GM12865 (cell line): Measurements from ENCODE around the gene PSG4.
"Not testable (repeated sequence)": the region's sequence is repeated elsewhere in the genome, so short reads cannot be mapped to it uniquely, and the experiment has no call there.

ENCODE experiments used
- DNase-seq: peaks from one replicate; pipeline ENCODE4 v3.0.0; 2010; ENCODE audit warnings: low read depth
- H3K4me3 ChIP-seq: 2 replicates; pipeline ENCODE4 v1.5.1; 2011; ENCODE audit warnings: mild to moderate bottlenecking, low read depth, low read length, control low read depth
- CTCF ChIP-seq: IDR thresholded peaks from 2 replicates; pipeline ENCODE4 v1.5.1; 2011; ENCODE audit warnings: low read length, control low read depth, low read depth, inconsistent platforms; ENCODE audit not compliant: insufficient read depth; ENCODE audit errors: missing control alignments

The PSG4 gene

DNA sequence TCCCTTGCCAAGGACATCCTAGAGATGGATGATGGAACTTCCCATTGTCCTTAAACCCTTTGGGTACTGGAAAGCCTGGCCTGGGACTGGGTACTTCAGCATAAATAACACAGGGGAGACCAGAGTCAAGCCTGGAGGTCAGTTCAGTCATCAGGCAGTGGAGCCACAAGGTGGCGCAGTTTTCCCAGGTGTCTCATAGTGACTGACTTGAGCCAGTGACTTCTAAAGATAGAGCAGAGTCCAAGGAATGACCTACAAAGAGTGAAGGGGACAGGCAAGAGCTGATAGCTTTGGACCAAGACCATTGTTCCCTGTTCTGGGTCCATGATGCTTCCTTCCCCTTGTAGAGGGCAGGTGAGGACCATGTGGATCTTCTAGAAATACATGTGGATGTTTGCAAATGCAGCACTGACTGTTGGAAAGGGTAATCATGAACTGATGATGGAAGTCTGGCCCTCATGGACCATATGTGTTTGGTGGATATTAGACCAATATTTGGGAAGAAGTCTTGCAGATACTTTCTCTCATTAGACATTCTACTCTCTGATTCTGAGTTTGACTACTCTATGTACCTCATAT is 25.8 kb downstream of the PSG4 start:
- H3K4me3 ChIP-seq, DNase-seq: not testable (repeated sequence)

GRCh38 chr19:43178577-43178976 is 26.9 kb downstream of the PSG4 start:
- H3K4me3 ChIP-seq, DNase-seq: not testable (repeated sequence)

DNA sequence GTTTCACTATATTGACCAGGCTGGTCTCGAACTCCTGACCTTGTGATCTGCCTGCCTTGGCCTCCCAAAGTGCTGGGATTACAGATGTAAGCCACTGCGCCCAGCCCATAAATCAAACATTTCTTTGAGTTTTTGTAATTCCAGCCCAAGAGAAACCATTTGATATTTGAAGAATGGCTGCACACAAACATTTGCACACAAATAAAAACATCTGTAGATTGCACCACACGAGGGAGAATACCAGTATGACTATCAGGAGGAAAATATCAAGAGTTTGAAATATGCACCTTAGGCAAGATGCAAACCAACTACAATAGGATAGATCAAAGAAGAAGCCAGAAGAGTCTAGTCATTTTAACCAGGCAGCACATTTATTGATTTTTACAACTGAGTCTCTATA is 39.5 kb downstream of the PSG4 start:
- not testable (repeated sequence) for H3K4me3 ChIP-seq, DNase-seq

DNA sequence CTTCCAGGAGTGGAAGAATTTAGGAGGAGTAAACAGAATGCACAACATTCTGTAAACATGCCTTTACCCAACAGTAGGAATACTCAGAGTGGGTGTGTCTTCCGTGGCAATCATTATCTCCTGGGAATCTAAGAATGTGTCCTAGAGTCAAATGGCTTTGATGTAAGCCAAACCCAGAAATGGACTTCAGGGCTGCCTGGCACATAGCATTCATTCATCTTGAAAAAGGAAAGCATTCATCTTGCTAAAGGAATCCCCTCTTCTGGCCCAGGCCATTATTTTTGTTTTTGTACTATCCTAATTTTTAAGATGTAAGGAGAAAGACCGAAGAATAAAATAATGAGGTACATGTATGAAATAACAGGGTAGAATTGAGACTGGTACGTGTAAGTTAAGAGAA is 42.3 kb downstream of the PSG4 start:
- DNase-seq, H3K4me3 ChIP-seq: not testable (repeated sequence)

GRCh38 chr19:43162261-43162660 is 43.2 kb downstream of the PSG4 start:
- DNase-seq = not testable (repeated sequence)

DNA sequence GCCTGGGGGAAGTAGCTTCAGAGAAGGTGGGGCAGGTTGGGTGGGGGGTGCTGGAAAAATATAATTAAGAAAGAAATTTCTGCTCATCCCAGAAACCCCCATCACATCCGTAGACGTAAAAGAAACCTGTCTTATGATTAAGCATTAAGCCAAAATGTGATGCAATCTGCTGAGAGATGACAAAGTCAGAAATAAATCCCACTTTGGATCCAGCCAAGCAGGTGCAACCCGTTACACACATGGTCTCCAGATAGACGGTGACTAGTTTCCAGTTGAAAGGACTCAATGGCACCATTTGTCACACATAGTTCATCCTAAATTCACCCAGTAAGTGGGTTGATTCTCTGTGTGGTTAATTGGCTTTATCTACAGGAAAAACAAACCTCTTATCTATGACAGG is 53.2 kb downstream of the PSG4 start:
- no peak for TF ChIP-seq CTCF
- no peak overlapping the region for H3K4me3 ChIP-seq
- DNase-seq = no peak

More at GRCh38 chr19:43162261-43162660, 43.2 kb downstream of the PSG4 start:
- not testable (repeated sequence) for H3K4me3 ChIP-seq

GRCh38 chr19:43149788-43150187 is 55.6 kb downstream of the PSG4 start:
- not testable (repeated sequence) for DNase-seq, H3K4me3 ChIP-seq

DNA sequence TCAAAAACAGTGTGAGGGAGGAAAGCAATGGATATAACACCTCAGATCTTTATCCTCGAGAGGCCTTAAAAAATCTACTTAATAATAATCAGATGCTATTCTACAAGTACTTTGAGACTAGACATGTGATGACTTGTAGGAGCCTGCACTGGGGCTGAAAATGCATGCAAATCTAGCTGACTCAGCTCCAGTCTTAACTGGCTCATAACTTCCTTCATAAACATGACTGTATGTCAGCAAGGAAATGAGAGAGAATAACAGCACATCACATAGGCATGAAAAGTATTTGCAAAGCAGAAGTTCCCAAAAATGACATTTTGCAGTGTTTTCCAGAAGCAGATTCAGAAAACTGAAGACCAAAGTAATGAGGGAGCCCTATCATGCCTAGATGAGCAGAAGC is 57.2 kb downstream of the PSG4 start:
- no peak for DNase-seq
- H3K4me3 ChIP-seq = no peak overlapping the region
- no peak for TF ChIP-seq CTCF
